Activated CD4-positive, alpha-beta T cell treated with anti-CD3 and anti-CD28 coated beads, Interleukin-2, Interleukin-4, amounts not matched to agents 100 ng/mL and 50 ng/mL, durations not matched to agents 16 hours and 8 hours (primary cell): Measurements from ENCODE around the gene ADGRB2.

Experiments used
- DNase-seq: peaks from one replicate; pipeline ENCODE4 v3.0.0-alpha.2; 2020; ENCODE audit warnings: low spot score

ADGRB2 gene

GRCh38 chr1:31702836-31703404 lies 61.2 kb downstream of the ADGRB2 start:
- no peak for DNase-seq

GRCh38 chr1:31701091-31701736 lies 62.9 kb downstream of the ADGRB2 start:
- no peak for DNase-seq

- no peak for DNase-seq
Observed at GRCh38 chr1:31700468-31701090, 63.6 kb downstream of the ADGRB2 start.

- no peak for DNase-seq
Observed at GRCh38 chr1:31699341-31699891, 64.7 kb downstream of the ADGRB2 start.

- no peak for DNase-seq
Observed at GRCh38 chr1:31697369-31697984, 66.7 kb downstream of the ADGRB2 start.

- no peak for DNase-seq
Observed at GRCh38 chr1:31696242-31696641, 67.9 kb downstream of the ADGRB2 start.

GRCh38 chr1:31695327-31695726 lies 68.8 kb downstream of the ADGRB2 start:
- DNase-seq, result no peak

- DNase-seq, result no peak
Observed at GRCh38 chr1:31694964-31695313, 69.2 kb downstream of the ADGRB2 start.

GRCh38 chr1:31694069-31694963 lies 69.8 kb downstream of the ADGRB2 start:
- no peak for DNase-seq

GRCh38 chr1:31693231-31693630 lies 70.9 kb downstream of the ADGRB2 start:
- no peak for DNase-seq

- DNase-seq, result no peak
Observed at GRCh38 chr1:31691951-31692350, 72.2 kb downstream of the ADGRB2 start.

GRCh38 chr1:31691446-31691845 lies 72.7 kb downstream of the ADGRB2 start:
- no peak for DNase-seq

- DNase-seq, result no peak
Observed at GRCh38 chr1:31690921-31691320, 73.2 kb downstream of the ADGRB2 start.

GRCh38 chr1:31689854-31690253 lies 74.3 kb downstream of the ADGRB2 start:
- DNase-seq, result no peak

GRCh38 chr1:31689379-31689778 lies 74.8 kb downstream of the ADGRB2 start:
- no peak for DNase-seq

- no peak for DNase-seq
Observed at GRCh38 chr1:31688233-31688918, 75.8 kb downstream of the ADGRB2 start.

GRCh38 chr1:31687601-31688000 lies 76.5 kb downstream of the ADGRB2 start:
- no peak for DNase-seq

GRCh38 chr1:31685795-31686194 lies 78.3 kb downstream of the ADGRB2 start:
- no peak for DNase-seq

- no peak for DNase-seq
Observed at GRCh38 chr1:31683997-31684396, 80.1 kb downstream of the ADGRB2 start.

GRCh38 chr1:31681415-31681814 lies 82.7 kb downstream of the ADGRB2 start:
- DNase-seq, result no peak

GRCh38 chr1:31679676-31680230 lies 84.4 kb downstream of the ADGRB2 start:
- DNase-seq, result no peak
